NCI-H524 treated with DMSO at 0.1 percent for 48 hours (cell line): ENCODE data around the gene DCAF5.
A peak's percentile ranks its signal among the peaks of the same experiment; 100 is the strongest.

Source experiments
- DNase-seq: peaks from one replicate; lab custom pipeline; 2025; lab: John Stamatoyannopoulos, UW

The DCAF5 gene

DNA sequence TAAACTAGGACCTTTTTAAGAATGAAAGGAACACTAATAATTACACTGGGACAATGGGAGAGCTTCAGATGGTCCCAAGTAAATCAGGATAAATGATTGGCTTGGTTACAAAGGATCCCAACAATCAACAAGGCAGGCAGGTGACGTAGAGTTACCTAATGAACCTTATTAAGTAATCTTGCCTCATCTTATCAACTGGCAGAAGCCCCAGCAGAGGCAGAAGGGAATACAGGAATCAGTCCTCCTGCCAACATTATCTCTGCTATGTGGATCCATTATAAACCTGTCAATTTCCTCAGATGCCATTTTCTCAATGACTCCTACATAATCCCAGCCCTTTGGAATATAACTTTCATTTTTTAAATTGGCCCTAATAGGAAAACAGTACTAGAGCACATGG, 11.4 kb downstream of the DCAF5 start:
- DNase-seq = no peak

DNA sequence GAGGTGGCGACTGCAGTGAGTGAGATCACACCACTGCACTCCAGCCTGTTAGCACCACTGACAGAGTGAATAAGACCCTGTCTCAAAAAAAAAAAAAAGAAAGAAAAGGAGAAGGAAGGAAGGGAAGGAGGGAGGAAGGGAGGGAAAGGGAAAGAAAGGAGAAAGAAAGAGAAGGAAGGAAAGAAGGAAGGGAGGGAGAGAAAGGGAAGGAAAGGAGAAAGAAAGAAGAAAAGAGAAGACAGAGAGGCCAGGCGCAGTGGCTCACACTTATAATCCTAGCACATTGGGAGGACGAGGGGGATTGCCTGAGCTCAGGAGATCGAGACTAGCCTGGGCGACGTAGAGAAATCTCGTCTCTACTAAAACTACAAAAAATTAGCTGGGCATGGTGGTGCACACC, 13.2 kb downstream of the DCAF5 start:
- no peak for DNase-seq

DNA sequence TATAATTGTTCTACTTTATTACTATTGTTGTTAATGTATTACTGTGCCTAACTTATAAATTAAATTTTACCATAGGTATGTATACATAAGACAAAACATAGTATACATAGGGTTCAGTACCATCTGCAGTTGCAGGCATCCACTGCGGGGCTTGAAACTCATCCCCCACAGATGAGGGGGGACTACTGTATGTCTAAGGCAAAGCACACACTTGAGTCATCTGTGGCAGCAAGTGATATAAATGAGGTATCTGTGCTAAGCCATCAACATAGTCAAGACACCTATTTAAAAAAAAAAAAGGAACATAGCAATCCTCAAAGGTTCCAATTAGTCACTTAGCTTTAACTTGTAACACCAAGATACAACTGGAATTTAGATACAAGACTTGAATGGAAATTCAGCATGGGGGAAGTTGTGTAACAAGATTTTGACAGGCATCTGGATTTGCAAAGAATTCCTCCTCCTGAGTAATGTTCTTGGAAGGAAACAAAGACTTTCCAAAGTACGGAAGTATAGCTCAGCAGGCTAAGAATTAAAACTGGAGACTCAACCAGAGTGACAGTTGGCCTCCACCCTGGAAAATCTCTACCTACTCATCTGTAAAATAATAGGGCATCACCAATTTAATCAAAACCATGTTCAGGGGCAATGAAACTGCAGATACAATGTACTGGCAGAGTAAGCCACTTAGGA, 14.9 kb downstream of the DCAF5 start:
- no peak for DNase-seq

DNA sequence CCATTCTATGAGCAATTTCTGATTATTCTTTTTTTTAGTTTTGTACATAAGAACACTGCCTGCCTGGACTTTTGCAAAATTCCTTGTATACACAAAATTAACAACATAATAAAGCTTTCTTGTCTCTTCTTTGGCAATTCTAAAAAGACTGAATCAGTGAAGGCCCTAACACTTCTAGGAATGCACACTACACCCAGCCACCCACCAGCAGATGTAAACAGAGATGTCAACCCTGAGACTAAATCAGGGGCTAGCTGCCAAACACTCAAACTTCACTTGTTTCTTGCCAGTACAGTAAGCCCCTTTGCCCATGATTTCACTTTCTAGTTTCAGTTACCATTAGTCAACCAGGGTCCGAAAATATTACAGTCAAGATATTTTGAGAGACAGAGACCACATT, 15.5 kb downstream of the DCAF5 start:
- no peak for DNase-seq

DNA sequence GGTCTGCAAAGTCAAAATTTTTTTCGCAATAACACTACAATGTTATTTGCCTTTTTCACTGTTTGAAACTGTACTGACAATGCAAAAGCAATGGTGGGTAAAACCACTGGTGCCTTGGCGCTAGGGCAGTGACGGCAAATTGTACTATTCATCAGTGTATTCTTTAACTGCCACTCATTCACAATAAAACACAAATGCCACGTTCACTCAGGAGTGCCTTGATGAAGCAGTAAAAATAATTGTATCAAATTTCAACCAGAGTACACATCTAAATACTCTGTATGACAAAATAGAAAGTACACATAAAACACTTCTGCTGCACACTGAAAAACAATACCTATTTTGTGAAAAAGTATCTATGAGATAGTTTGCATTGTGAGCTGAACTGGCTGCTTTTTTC, 17.8 kb downstream of the DCAF5 start:
- no peak for DNase-seq

DNA sequence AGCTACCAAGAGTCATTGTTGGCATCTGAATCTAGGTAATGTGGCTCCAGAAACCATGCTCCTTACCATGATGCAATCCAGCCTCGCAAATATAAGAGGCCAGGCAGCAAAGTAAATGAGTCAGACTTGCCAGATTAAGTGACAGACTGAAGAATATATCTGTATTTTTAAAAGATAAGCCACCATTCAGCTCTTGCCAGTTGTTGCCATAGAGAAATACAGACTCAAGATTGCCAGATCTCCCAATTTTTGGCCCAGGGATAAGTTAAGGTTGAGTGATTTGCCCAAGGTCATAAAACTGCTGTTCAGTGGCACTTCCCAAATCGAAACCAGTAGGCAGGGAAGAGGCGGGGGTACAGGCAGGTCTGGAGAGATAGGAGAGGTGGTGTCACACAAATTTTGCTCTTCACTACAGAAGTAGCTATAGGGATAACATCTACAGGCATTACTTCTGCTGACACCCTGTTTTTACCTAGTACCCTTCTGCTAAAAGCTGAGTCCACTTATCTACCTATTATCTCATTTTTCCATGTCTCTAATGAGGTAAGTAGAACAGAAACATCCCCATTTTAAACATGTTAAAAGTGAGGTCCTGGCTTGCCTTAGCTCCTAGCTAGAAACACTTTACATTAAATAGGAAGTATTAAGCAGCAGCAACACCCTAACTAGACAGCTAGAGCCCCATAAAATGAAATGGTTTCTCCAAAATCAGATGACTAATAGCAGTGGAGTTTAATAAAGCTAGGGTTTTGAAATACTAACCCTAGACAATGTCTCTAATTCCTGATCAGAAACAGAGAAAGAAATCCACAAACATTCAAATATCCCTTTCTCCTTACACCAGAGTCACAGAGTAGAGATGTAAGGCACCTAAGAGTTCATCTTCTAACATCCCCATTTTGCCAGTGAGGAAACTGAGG, 19.5 kb downstream of the DCAF5 start:
- DNase-seq = no peak

DNA sequence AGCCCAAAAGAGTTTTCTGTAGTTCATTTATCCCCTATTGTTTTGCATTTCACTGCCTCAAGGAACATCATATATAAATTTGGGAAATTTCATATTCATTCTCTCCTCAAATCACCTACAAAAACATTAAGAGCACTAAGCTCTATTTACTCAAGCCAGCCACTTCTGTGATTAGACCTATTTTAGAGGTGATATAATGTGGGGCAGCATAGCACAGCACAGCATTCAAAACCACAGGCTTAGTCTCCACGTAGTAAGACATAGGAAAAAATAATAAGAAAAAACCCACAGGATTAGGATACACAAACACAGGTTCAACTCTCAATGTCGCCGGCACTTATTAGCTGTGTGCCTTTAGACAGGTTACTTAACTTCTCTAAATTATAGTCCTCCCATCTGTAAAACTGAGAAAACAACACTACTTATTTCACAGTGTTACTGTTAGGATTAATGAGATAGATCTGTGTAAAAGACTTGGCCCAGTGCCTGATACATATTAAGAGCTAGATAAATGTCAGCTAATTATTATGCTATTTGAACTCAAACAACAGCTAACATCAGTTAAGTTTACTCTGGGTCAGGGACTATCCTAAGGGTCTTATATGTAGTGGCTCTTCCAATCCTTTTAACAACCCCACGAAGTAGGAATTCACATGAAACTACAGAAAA, 20.3 kb downstream of the DCAF5 start:
- DNase-seq = no peak

DNA sequence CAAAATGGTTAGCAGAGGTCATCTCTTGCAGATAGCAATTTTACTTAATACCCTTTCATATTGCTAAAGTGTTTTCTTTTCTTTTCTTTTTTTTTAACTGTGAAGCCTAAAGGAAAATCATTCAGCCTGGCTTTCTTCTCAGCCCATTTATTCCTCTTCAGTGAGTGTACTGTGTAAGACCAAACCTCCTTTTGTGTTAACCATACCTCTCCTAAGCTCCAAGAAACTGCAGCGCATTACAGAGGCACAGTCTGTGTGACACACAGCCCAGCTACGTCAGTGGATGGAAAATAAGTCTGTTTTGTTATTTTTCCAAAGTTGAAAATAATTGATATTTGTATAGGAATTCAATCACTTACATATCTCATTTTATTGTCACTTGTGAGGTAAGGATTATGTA, 21.7 kb downstream of the DCAF5 start:
- no peak for DNase-seq

DNA sequence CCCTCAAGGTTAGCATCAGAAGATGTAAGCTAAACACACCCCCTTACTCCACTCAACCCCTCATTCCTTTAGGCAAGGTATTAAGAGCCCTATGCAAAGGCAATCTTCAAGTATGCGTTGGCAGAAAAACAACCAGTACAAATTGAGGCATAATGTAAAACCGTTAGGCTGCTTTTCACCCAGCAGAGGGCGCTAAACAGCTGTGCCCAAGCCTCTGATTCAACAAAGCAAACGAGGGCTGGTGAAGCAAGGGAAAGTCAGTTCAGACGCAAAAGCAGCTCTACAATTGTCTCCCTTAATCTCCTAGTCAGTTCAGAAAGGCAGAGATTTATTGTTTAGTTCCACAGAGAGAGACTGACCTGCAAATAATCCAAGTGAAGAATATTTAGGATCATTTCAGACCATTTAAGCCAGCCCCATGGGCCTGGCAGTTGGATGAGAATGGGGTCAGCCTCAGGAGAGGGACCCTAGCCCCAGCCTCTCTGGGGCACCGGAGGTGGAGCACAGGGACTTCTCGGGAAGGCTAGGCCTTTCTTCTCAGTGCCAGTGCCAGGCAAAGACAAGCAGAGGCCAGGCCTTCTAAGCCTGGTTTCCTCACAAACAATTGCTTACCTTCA, 23.5 kb downstream of the DCAF5 start:
- peak; percentile 64 for DNase-seq

DNA sequence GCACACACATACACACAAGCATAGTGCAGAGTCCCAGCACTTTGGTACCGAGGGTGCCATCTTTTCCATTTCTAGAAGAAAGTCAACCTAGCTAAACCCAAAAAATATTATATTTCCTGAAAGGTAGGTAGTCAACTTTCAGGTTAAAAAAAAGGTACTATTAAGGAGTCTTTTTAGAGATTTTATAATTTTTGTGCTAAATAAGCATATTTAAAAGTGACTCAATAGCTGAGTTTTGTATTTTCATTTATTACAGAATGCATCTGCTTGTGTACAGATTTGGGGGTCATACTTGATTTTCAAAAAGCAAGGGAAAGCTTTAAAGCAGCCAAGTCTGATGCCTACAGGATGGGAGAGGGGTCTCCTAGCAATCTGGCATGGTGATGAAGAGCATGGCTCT, 34.6 kb downstream of the DCAF5 start:
- DNase-seq = no peak

DNA sequence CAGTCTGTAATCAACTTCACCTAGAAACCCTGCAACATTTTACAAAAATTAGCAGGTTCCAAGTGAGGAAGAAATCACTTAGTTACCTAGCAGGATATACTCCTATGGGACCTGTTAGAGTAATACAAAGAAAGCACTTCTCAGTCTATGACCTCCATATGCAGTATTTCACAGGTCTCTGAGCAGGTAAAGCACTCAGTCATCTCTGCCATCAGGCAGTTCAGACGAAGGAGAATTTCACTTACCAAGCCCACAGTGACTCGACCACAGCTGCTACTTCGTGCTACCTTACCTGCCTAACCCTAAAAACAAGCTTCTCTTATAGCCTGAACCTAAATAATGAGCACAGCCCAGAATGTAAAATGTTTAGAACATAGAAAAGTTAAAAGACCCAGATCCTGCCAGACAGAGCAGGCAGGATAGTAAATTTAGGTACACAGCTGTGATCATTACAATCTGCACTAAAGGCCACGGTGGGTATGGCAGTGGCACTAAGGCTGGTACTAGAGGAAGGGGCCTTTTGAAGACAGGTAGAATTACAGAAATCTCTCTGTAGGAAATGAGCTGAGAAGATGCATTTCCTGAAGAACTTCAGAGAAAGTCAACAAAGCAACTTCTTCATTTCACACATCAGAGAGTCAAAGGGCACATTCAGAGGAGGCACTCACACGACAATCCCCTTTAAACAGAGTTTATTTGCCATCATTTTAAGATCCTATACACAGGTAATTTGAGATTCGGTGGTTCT, 35.7 kb downstream of the DCAF5 start:
- no peak for DNase-seq

DNA sequence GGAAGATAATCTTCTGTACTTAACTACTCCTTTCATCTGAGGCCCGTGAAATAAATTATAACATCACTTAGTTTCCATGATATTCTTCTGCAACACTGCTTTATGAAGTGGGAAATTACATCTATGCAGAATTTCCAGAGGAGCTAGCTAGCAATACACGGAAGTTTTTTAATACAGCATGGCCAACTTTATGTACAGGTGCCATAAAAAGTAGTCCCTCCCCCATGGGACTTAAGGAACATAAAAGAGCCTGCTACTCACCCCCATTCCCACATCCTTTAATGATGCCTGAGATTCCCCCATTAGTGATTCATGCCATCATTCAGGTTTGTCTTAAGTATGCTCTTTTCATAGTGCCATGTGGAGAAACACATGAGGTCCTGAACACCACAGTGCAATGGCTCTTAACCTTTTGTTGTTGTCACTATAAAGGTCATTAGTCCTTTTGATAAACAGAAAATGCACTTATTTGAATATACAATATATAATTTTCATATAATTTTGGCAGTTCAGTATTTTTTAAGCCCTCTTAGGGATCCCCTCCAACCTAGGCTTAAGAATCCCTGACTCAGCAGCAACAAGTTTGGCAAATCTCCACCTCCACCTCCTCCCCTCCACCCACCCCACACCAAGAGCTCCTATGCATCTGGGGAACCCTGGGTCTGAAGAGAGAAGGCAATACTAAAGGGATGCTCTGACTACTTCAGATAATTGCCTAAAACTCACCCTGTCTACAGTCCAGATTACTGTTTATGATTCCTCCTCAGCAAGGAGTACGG, 37.3 kb downstream of the DCAF5 start:
- DNase-seq = no peak

DNA sequence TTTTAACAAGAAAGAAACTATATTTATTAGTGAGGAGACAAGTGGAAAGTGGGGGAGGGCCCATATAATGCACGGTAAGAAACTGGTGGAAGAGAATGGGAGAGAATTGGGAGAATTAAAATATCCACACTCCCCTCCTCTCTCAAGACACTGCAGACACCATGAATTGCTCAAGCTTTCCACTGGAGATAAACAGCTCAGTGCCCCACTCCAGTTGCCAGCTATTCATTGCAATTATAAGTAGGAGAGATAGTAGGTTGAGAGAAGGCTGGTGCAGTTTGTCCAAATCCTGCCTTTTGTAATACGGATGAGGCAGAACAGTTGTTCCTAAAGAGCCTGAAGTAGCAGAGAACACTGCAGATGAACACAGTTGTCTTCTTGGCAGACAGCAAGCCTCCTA, 38.2 kb downstream of the DCAF5 start:
- no peak for DNase-seq

DNA sequence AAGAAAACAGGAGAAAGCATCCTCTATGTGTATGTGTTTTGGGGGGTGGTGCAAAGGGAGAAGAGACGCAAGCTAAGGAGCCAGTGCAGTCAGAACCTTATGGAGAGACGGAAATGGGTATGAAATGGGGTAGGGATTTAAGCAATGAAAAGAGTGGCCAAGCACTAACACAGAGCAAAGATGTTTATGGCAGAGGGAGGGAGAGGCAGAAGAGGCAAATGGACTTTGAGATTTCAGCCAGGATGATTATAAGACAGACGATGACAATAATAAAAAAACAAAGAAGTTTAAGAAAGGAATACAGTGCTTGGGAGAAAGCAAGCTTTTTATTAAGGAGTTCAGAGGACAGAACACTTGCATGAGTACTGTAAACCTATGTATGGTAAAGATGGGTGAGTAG, 44.6 kb downstream of the DCAF5 start:
- no peak for DNase-seq

DNA sequence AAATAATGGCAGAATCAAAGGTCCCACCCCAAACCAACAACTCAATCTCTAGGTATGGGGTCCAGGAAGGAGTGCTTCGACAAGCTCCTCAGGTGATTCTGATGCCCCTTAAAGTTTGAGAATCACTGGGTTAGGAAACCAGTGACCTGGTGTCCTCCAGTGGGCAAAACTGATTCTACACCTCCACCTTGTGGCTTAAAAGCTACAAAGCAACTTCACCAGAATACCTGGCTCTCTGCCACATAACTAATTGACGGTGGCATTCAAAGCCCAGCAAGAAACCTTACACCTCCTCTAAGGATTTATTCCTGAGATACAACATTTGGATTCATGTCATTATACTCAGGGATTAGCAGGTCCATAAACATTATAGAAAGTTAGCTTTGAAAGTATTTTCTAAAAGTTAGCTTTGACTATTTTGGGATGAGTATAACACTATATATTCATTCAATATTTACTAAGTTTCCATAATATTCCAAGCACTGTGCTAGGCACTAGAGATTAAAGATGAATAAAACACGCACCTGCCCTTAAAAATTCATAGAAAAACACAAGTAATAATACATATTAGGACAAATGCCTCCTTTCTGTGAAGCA, 45.4 kb downstream of the DCAF5 start:
- DNase-seq = peak; percentile 69

DNA sequence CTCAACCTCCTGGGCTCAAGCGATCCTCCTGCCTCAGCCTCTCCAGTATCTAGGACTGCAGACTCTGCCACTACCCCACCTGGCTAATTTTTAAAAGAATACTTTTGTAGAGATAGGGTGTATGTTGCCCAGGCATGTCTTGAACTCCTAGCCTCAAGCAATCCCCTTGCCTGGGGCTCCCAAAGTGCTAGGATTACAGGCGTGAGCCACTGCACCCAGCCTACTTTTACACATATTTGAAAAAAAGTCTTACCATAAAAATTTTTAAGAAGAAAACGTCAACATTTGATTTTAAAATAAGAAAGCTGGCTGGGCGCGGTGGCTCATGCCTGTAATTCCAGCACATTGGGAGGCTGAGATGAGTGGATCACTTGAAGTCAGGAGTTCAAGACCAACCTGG, 46.5 kb downstream of the DCAF5 start:
- DNase-seq = no peak

DNA sequence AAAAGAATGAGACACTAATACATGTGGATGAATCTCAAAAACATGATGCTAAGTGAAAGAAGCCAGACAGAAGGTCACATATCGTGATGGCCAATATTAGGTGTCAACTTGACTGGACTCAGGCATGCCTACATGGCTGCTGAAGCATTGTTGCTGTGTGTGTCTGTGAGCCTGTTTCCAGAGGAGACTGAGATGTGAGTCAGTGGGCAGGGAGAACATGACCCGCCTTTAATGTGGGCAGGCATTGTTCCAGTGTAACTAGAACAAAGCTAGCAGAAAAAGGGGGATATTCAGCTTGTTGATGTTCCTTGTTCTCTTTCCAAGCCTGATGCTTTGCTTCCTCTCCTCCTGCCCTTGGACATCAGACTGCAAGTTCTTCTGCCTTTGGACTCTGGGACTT, 47.6 kb downstream of the DCAF5 start:
- no peak for DNase-seq

DNA sequence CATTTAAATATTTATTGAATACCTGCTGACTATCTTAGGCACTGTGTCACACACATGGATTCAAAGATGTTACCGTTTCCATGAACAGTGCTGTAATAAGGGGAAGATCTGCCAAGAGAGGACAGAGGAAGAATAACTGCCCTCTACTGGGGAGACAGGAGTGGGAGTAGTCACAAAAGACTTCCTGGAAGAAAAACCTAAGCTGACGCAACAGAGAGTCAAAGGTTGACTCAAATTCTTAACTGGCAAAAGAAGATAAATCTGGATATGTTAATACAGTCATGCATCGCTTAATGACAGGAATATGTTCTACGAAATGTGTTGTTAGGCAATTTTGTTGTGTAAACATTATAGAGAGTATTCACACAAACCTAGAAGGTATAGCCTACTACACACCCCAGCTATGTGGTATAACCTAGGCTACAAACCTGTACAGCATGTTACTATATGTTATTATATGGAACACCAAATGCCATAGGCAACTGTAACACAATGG, 51.5 kb downstream of the DCAF5 start:
- DNase-seq = no peak

DNA sequence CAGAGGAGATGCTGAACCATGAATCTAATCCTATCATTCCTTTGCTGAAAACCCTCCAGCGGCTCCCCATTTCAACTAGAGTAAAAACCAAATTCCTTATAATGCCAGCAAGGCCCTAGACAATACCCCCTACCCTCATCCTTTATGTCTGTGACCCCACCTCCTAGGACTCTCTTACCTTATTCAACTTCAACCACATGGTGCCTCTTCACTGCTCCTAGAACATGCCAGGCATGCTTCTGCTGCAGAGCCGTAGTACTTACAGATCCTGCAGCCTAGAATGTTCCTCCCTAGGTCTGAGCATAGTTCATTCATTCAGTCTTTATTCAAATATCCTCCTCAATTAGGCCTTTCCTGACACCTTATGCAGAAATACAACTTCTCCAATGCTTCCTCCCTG, 54.9 kb downstream of the DCAF5 start:
- DNase-seq = no peak

DNA sequence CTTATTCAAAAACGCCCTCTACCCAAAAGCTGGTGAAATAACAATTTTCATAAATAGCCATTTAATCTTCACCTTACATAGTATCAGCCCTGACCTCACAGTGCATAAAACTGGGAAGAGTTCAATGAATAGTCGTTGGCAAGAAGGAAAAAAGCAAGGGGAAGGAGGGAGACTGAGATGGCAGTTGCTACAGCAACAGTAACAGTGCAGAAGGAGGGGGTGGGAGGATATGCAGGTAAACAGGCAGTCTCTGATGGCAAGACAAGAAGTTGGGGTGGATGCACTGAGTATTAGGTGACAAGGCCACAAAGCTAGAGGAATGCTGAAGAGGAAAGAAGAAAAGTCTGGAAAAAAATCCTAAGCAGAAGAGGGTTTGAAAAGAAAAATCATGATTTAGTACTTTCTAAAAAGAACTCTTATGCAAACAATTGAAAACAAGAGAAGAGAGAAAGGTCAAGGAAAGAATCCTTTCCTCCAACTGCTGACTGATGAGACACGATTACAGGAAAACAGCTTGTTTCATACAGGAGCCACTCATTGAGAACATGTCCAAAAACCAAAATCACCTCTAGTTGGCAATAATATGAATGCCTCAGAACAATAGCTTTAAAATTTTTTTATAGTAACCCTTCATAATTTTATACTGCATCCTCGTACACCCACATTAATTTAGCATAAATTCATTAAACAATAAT, 56.0 kb downstream of the DCAF5 start:
- no peak for DNase-seq
